ENCODE data around the gene ACOXL. TPM values are rescaled to one million over a fixed set of nuclear protein-coding genes. Genes with fewer than 3 reads are reported as not detected.

ACOXL gene
- total and polyA plus RNA-seq, 10 of the 15 experiments (the other 5 are each of a cell fraction or from before 2014, with no cell fraction given), result 0.05 to 1.3 (median 0.71) TPM

DNA sequence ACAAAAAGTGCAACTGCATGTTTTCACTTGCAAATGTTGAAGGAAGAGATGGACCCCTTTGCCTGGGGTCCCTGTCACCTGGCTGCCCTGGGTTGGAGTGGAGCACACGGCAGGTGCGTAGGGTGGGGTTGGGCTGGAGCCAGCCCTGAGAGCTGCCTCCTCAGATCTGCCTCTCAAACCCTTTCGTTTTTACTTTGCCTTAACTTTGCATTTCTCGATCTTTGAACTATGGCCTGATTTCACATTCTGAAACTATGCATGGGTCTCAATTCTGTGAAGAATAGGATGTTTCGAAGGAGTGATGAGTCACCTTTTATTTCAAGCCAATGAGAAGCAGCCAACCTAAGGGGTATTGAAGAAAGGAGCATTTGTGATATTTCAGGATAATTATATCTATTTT lies 132.8 kb downstream of the ACOXL start:
- Histone ChIP-seq H3K4me3 (no peak overlapping the region), H3K4me1 (ENCODE audit: control insufficient read depth, insufficient read depth, low read length) (peaks cover 28% of the 10 kb centered on the region), H3K36me3 (ENCODE audit: control insufficient read depth in 2 of 2, insufficient read depth in 2 of 2, low read length in 1 of 2) (no peaks in the 10 kb centered on the region), H2AFZ (ENCODE audit: control insufficient read depth, low read depth, low read length) (no peak overlapping the region), H3K9me3 (replicated peaks; ENCODE audit: control insufficient read depth, insufficient read depth, low read length) (no peaks in the 10 kb centered on the region; the same call in 2 of the 3 replicates), H4K20me1 (ENCODE audit: control insufficient read depth, insufficient read depth) (no peaks in the 10 kb centered on the region), H3K9ac (ENCODE audit: control insufficient read depth, insufficient read depth, low read length) (no peak overlapping the region), H3K79me2 (ENCODE audit: control insufficient read depth, insufficient read depth, low read length) (no peaks in the 10 kb centered on the region), H3K4me2 (ENCODE audit: control insufficient read depth, insufficient read depth) (peak overlapping the region; percentile 56), H3K27ac (ENCODE audit: control insufficient read depth, insufficient read depth) (no peak overlapping the region), H3K27me3 (replicated peaks in 1 of 2; ENCODE audit: control insufficient read depth in 2 of 2, insufficient read depth in 2 of 2, low read length in 1 of 2) (peaks cover 0 to 1% of the 10 kb centered on the region in 2 experiments; a peak in 2 of 4 replicates)
- no TSS peak for BruUV-seq (replicated peaks)
- CTCF ChIA-PET, result interaction anchor here (2.8 kb wide), 1 partner anchor 53 kb away, joined by 9 read pairs; no protein-coding TSS in a partner anchor
- 0% methylated on average over 5 of the region's 5 CpGs for WGBS (ENCODE audit: insufficient coverage, insufficient replicate concordance, low lambda C conversion rate, missing lambda C conversion rate)
- FAIRE-seq, result peak; percentile 96
- POLR2A ChIA-PET, result no interaction called here
- intact Hi-C loops (cut with micrococcal nuclease; ENCODE audit: unreplicated experiment) (no loop called here), in situ Hi-C loops (cut with MboI) (loop anchor here (25.0 kb wide), 1 partner anchor 347 kb away; no protein-coding TSS in a partner anchor)
- SMC1A ChIA-PET (ENCODE audit: uncharacterized antibody, unreplicated experiment), result interaction anchor here (0.7 to 1.7 kb wide), 2 partner anchors 10 to 254 kb away, joined by 3 to 6 read pairs; no protein-coding TSS in a partner anchor
- peak; percentile 97 for ATAC-seq
- RAD21 ChIA-PET (ENCODE audit: unreplicated experiment), result interaction anchor here (1.3 kb wide), 1 partner anchor 10 kb away, joined by 3 read pairs; no protein-coding TSS in a partner anchor
- peak; percentile 85 for DNase-seq (ENCODE audit: low read depth, low spot score)
- peak; percentile 39; the same call in 1 of the 2 replicates for TF ChIP-seq GABPA (IDR thresholded peaks at IDR 0.05; ENCODE audit: low read depth)
- TF ChIP-seq EP300 (IDR thresholded peaks at IDR 0.05; ENCODE audit: borderline replicate concordance in 1 of 2, control insufficient read depth in 1 of 2, low read depth in 2 of 2, low read length in 2 of 2), result peak in 1 of 2 experiments; percentile 63; a peak in 1 of 4 replicates
- TF ChIP-seq SMAD1 (IDR thresholded peaks at IDR 0.05; ENCODE audit: low read depth, partially characterized antibody), result no peak
- TF ChIP-seq TBL1XR1 (IDR thresholded peaks at IDR 0.05; ENCODE audit: low read depth, low read length), result 0 out of 2 replicates have a peak, but pooled peaks have one; percentile 28
- TF ChIP-seq, protein P1, sequence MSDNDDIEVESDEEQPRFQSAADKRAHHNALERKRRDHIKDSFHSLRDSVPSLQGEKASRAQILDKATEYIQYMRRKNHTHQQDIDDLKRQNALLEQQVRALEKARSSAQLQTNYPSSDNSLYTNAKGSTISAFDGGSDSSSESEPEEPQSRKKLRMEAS (IDR thresholded peaks at IDR 0.05; ENCODE audit: low read depth, low read length), result no peak
- TF ChIP-seq CREB1 (IDR thresholded peaks at IDR 0.05; ENCODE audit: low read depth), result peak; percentile 52
- TF ChIP-seq, protein P2, sequence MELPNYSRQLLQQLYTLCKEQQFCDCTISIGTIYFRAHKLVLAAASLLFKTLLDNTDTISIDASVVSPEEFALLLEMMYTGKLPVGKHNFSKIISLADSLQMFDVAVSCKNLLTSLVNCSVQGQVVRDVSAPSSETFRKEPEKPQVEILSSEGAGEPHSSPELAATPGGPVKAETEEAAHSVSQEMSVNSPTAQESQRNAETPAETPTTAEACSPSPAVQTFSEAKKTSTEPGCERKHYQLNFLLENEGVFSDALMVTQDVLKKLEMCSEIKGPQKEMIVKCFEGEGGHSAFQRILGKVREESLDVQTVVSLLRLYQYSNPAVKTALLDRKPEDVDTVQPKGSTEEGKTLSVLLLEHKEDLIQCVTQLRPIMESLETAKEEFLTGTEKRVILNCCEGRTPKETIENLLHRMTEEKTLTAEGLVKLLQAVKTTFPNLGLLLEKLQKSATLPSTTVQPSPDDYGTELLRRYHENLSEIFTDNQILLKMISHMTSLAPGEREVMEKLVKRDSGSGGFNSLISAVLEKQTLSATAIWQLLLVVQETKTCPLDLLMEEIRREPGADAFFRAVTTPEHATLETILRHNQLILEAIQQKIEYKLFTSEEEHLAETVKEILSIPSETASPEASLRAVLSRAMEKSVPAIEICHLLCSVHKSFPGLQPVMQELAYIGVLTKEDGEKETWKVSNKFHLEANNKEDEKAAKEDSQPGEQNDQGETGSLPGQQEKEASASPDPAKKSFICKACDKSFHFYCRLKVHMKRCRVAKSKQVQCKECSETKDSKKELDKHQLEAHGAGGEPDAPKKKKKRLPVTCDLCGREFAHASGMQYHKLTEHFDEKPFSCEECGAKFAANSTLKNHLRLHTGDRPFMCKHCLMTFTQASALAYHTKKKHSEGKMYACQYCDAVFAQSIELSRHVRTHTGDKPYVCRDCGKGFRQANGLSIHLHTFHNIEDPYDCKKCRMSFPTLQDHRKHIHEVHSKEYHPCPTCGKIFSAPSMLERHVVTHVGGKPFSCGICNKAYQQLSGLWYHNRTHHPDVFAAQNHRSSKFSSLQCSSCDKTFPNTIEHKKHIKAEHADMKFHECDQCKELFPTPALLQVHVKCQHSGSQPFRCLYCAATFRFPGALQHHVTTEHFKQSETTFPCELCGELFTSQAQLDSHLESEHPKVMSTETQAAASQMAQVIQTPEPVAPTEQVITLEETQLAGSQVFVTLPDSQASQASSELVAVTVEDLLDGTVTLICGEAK (IDR thresholded peaks at IDR 0.05; ENCODE audit: borderline replicate concordance), result no peak
- TF ChIP-seq ZNF622 (IDR thresholded peaks at IDR 0.05), result no peak
- peak; percentile 59 for TF ChIP-seq TCF7 (IDR thresholded peaks at IDR 0.05; ENCODE audit: borderline replicate concordance)
- TF ChIP-seq, protein P3, sequence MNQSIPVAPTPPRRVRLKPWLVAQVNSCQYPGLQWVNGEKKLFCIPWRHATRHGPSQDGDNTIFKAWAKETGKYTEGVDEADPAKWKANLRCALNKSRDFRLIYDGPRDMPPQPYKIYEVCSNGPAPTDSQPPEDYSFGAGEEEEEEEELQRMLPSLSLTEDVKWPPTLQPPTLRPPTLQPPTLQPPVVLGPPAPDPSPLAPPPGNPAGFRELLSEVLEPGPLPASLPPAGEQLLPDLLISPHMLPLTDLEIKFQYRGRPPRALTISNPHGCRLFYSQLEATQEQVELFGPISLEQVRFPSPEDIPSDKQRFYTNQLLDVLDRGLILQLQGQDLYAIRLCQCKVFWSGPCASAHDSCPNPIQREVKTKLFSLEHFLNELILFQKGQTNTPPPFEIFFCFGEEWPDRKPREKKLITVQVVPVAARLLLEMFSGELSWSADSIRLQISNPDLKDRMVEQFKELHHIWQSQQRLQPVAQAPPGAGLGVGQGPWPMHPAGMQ (IDR thresholded peaks at IDR 0.05; ENCODE audit: borderline replicate concordance), result no peak
- no peak; the same call in 1 of the 2 replicates for TF ChIP-seq PML (IDR thresholded peaks at IDR 0.05; ENCODE audit: low read length)
- no peak for TF ChIP-seq ASH2L (IDR thresholded peaks at IDR 0.05; ENCODE audit: borderline replicate concordance, low read depth)
- TF ChIP-seq CBX3 (IDR thresholded peaks at IDR 0.05; ENCODE audit: borderline replicate concordance, low read depth), result no peak
- TF ChIP-seq FOS (IDR thresholded peaks at IDR 0.05; ENCODE audit: borderline replicate concordance, extremely low read depth, insufficient read length), result no peak
- no peak for TF ChIP-seq KAT2A (conservative IDR thresholded peaks at IDR 0.05; ENCODE audit: control insufficient read depth, low read depth, low read length)
- peak; percentile 73 for TF ChIP-seq RUNX3 (IDR thresholded peaks at IDR 0.05; ENCODE audit: low read length)
- no peak for TF ChIP-seq RB1 (IDR thresholded peaks at IDR 0.05; ENCODE audit: borderline replicate concordance)
- no peak for TF ChIP-seq RELA (IDR thresholded peaks at IDR 0.05; ENCODE audit: borderline replicate concordance, partially characterized antibody)
- TF ChIP-seq ZNF274 (IDR thresholded peaks at IDR 0.05; ENCODE audit: insufficient read depth, insufficient read length), result no peak
- TF ChIP-seq SMARCA5 (IDR thresholded peaks at IDR 0.05), result no peak
- no peak for TF ChIP-seq SIX5 (IDR thresholded peaks at IDR 0.05; ENCODE audit: low read depth, low read length, severe bottlenecking)

All from GM12878 (cell line).